ENCODE data around the gene CCL11.

Gene CCL11

GRCh38 chr17:34285286-34285792, at the start of gene CCL11:
CCL11 (plus strand) TSS chr17:34285742; CDS start chr17:34285809, 67 bp downstream.
- no peak within 1 kb of the TSS for H3K4me3 ChIP-seq (ENCODE audit: low read length)
- DNase-seq (ENCODE audit: low read depth), result no peak
- TF ChIP-seq CTCF (conservative IDR thresholded peaks at IDR 0.05; ENCODE audit: low read depth, low read length), result no peak

- no peak for TF ChIP-seq CTCF (conservative IDR thresholded peaks at IDR 0.05; ENCODE audit: low read depth, low read length)
These were observed 49.2 kb upstream of the CCL11 start for GRCh38 chr17:34236281-34236892.

GRCh38 chr17:34237458-34237857, 48.1 kb upstream of the CCL11 start:
- no peak for TF ChIP-seq CTCF (conservative IDR thresholded peaks at IDR 0.05; ENCODE audit: low read depth, low read length)
- DNase-seq (ENCODE audit: low read depth), result no peak
- H3K4me3 ChIP-seq (ENCODE audit: low read length), result no peak overlapping the region

More at GRCh38 chr17:34236281-34236892, 49.2 kb upstream of the CCL11 start:
- no peak overlapping the region for H3K4me3 ChIP-seq (ENCODE audit: low read length)
- no peak for DNase-seq (ENCODE audit: low read depth)

GRCh38 chr17:34241062-34241461, 44.5 kb upstream of the CCL11 start:
- TF ChIP-seq CTCF (conservative IDR thresholded peaks at IDR 0.05; ENCODE audit: low read depth, low read length), result no peak
- DNase-seq (ENCODE audit: low read depth), result no peak

GRCh38 chr17:34242587-34243363, 42.8 kb upstream of the CCL11 start:
- no peak for DNase-seq (ENCODE audit: low read depth)
- H3K4me3 ChIP-seq (ENCODE audit: low read length), result no peak overlapping the region
- TF ChIP-seq CTCF (conservative IDR thresholded peaks at IDR 0.05; ENCODE audit: low read depth, low read length), result no peak

More at GRCh38 chr17:34241062-34241461, 44.5 kb upstream of the CCL11 start:
- no peak overlapping the region for H3K4me3 ChIP-seq (ENCODE audit: low read length)

GRCh38 chr17:34243364-34244320, 41.9 kb upstream of the CCL11 start:
- H3K4me3 ChIP-seq (ENCODE audit: low read length), result no peak overlapping the region

More at GRCh38 chr17:34243364-34244320, 41.9 kb upstream of the CCL11 start:
- no peak for TF ChIP-seq CTCF (conservative IDR thresholded peaks at IDR 0.05; ENCODE audit: low read depth, low read length)
- DNase-seq (ENCODE audit: low read depth), result no peak
